Measurements from ENCODE around the gene RAI1. TPM values are rescaled to one million over a fixed set of nuclear protein-coding genes. Genes with fewer than 3 reads are reported as not detected.

The RAI1 gene
- total and polyA plus RNA-seq, 2 of the 13 experiments (the other 11 are each of a cell fraction or from before 2014, with no cell fraction given) = 3.4 to 5.2 TPM

DNA sequence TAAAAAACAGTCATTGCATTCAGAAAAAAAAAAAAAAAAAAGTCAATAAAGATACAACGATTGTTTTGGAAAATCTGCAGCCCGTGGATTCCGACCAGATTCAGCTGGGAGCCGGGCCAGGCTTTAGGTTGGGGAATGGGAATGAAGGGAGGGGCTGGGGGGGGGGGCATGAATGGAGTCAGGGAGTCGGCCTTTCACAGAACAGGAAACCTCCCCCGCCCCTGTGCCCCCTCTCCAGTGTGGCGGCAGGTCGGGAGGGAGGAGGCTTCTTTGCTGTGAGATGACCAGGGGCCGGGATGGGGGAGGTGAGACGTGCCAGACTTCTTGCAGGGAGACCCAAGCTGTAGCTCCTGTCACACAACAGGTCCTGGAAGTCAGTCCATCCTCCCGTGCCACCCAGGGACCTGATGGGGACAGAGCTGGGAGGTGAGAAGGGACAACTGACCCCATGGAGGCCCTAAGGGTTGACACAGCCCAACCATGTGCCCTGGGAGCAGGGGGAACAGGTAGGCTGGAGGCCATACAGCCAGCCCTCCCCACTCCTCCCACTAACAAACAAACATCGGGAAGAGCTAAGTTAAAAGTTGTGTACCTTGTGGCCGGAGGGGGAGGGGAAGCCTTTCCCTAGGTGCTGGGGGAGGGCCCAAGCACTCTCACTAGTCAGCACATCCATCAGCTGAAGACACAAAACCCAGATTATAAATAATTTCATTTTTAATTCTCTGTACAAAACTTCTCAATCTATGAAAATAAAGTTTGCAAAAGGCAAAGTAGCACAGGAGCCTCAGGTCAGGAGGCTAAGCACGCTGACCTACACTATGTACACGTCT, 130.3 kb downstream of the RAI1 start (continued):
- TF ChIP-seq ELF4 (CRISPR knock-in tag; IDR thresholded peaks at IDR 0.05; ENCODE audit: borderline replicate concordance) (no peak), RBM22 (optimal IDR thresholded peaks at IDR 0.05; ENCODE audit: low read length) (peak; percentile 86), HMG20A (CRISPR knock-in tag; IDR thresholded peaks at IDR 0.05; ENCODE audit: borderline replicate concordance) (peak; percentile 10; the same call in 1 of the 2 replicates), THAP11 (CRISPR knock-in tag; IDR thresholded peaks at IDR 0.05) (no peak), SOX13 (IDR thresholded peaks at IDR 0.05) (no peak), SOX13 (CRISPR knock-in tag; conservative IDR thresholded peaks at IDR 0.05 in 1 of 2, IDR thresholded peaks at IDR 0.05 in 1 of 2) (peak in 1 of 2 experiments; percentile 19; a peak in 1 of 4 replicates), ZFX (CRISPR knock-in tag; IDR thresholded peaks at IDR 0.05; ENCODE audit: low read depth) (0 out of 2 replicates have a peak, but pooled peaks have one; percentile 6), SP5 (CRISPR knock-in tag; IDR thresholded peaks at IDR 0.05; ENCODE audit: borderline replicate concordance, low read depth) (peak; percentile 88), ZFP82 (CRISPR knock-in tag; IDR thresholded peaks at IDR 0.05; ENCODE audit: borderline replicate concordance) (0 out of 2 replicates have a peak, but pooled peaks have one; percentile 71), PCBP1 (IDR thresholded peaks at IDR 0.05; ENCODE audit: borderline replicate concordance, low read depth, low read length) (no peak), ZNF614 (CRISPR knock-in tag; IDR thresholded peaks at IDR 0.05; ENCODE audit: borderline replicate concordance) (no peak), ZNF441 (CRISPR knock-in tag; IDR thresholded peaks at IDR 0.05; ENCODE audit: borderline replicate concordance) (peak; percentile 64; the same call in 1 of the 2 replicates), ZNF652 (CRISPR knock-in tag; IDR thresholded peaks at IDR 0.05; ENCODE audit: borderline replicate concordance, low read depth) (peak; percentile 5; the same call in 1 of the 2 replicates), TARDBP (CRISPR knock-in tag; IDR thresholded peaks at IDR 0.05) (peak; percentile 54), BORCS8-MEF2B (CRISPR knock-in tag; IDR thresholded peaks at IDR 0.05) (0 out of 2 replicates have a peak, but pooled peaks have one; percentile 28)
- TF ChIP-seq, protein P1, sequence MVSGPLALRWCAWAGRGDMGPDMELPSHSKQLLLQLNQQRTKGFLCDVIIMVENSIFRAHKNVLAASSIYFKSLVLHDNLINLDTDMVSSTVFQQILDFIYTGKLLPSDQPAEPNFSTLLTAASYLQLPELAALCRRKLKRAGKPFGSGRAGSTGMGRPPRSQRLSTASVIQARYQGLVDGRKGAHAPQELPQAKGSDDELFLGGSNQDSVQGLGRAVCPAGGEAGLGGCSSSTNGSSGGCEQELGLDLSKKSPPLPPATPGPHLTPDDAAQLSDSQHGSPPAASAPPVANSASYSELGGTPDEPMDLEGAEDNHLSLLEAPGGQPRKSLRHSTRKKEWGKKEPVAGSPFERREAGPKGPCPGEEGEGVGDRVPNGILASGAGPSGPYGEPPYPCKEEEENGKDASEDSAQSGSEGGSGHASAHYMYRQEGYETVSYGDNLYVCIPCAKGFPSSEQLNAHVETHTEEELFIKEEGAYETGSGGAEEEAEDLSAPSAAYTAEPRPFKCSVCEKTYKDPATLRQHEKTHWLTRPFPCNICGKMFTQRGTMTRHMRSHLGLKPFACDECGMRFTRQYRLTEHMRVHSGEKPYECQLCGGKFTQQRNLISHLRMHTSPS (CRISPR knock-in tag; IDR thresholded peaks at IDR 0.05; ENCODE audit: low read depth) = peak; percentile 18; the same call in 1 of the 2 replicates
- TF ChIP-seq, protein P2, sequence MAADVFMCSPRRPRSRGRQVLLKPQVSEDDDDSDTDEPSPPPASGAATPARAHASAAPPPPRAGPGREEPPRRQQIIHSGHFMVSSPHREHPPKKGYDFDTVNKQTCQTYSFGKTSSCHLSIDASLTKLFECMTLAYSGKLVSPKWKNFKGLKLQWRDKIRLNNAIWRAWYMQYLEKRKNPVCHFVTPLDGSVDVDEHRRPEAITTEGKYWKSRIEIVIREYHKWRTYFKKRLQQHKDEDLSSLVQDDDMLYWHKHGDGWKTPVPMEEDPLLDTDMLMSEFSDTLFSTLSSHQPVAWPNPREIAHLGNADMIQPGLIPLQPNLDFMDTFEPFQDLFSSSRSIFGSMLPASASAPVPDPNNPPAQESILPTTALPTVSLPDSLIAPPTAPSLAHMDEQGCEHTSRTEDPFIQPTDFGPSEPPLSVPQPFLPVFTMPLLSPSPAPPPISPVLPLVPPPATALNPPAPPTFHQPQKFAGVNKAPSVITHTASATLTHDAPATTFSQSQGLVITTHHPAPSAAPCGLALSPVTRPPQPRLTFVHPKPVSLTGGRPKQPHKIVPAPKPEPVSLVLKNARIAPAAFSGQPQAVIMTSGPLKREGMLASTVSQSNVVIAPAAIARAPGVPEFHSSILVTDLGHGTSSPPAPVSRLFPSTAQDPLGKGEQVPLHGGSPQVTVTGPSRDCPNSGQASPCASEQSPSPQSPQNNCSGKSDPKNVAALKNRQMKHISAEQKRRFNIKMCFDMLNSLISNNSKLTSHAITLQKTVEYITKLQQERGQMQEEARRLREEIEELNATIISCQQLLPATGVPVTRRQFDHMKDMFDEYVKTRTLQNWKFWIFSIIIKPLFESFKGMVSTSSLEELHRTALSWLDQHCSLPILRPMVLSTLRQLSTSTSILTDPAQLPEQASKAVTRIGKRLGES (CRISPR knock-in tag; IDR thresholded peaks at IDR 0.05; ENCODE audit: borderline replicate concordance) = no peak
- TF ChIP-seq, protein P3, sequence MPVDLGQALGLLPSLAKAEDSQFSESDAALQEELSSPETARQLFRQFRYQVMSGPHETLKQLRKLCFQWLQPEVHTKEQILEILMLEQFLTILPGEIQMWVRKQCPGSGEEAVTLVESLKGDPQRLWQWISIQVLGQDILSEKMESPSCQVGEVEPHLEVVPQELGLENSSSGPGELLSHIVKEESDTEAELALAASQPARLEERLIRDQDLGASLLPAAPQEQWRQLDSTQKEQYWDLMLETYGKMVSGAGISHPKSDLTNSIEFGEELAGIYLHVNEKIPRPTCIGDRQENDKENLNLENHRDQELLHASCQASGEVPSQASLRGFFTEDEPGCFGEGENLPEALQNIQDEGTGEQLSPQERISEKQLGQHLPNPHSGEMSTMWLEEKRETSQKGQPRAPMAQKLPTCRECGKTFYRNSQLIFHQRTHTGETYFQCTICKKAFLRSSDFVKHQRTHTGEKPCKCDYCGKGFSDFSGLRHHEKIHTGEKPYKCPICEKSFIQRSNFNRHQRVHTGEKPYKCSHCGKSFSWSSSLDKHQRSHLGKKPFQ (CRISPR knock-in tag; IDR thresholded peaks at IDR 0.05; ENCODE audit: insufficient replicate concordance) = peak; percentile 38
- TF ChIP-seq, protein P4, sequence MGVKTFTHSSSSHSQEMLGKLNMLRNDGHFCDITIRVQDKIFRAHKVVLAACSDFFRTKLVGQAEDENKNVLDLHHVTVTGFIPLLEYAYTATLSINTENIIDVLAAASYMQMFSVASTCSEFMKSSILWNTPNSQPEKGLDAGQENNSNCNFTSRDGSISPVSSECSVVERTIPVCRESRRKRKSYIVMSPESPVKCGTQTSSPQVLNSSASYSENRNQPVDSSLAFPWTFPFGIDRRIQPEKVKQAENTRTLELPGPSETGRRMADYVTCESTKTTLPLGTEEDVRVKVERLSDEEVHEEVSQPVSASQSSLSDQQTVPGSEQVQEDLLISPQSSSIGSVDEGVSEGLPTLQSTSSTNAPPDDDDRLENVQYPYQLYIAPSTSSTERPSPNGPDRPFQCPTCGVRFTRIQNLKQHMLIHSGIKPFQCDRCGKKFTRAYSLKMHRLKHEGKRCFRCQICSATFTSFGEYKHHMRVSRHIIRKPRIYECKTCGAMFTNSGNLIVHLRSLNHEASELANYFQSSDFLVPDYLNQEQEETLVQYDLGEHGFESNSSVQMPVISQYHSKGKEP (CRISPR knock-in tag; IDR thresholded peaks at IDR 0.05) = no peak
- TF ChIP-seq, protein P5, sequence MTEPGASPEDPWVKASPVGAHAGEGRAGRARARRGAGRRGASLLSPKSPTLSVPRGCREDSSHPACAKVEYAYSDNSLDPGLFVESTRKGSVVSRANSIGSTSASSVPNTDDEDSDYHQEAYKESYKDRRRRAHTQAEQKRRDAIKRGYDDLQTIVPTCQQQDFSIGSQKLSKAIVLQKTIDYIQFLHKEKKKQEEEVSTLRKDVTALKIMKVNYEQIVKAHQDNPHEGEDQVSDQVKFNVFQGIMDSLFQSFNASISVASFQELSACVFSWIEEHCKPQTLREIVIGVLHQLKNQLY (CRISPR knock-in tag; IDR thresholded peaks at IDR 0.05) = 0 out of 2 replicates have a peak, but pooled peaks have one; percentile 28

Data from HepG2 (cell line).